Heart left ventricle (tissue), 16 donors: ENCODE data around the gene SLC4A3. TPM values are rescaled to one million over a fixed set of nuclear protein-coding genes. Genes with fewer than 3 reads are reported as not detected.

Experiments used
- ATAC-seq, 4 donors: fragments of 200-7000 bp; cut with Tn5 transposase; one replicate each; pipeline ENCODE4 v1.9.1; 2020 to 2022; ENCODE audit warnings: moderate library complexity in 4 of 4, mild to moderate bottlenecking in 3 of 4, moderate number of reproducible peaks in 1 of 4
- DNase-seq, 5 donors: peaks; one replicate each; pipeline ENCODE4 v3.0.0-alpha.2; 2020
- H3K27ac ChIP-seq, 12 donors: fragments of 200-600 bp; sonication (generic) in 4 of 12; one replicate each; pipeline versions ENCODE4 v1.5.0 to v1.8.0; 2016 to 2022; ENCODE audit warnings: mild to moderate bottlenecking in 2 of 12
- H3K27me3 ChIP-seq, 9 donors: fragments of 200-600 bp; sonication (generic) in 2 of 9; one replicate each; pipeline versions ENCODE4 v1.5.1 to v1.8.0; 2016 to 2022; ENCODE audit warnings: mild to moderate bottlenecking in 3 of 9
- H3K36me3 ChIP-seq, 9 donors: fragments of 200-600 bp; sonication (generic) in 2 of 9; one replicate each; pipeline versions ENCODE4 v1.5.0 to v1.8.0; 2018 to 2022; ENCODE audit warnings: mild to moderate bottlenecking in 2 of 9
- H3K4me1 ChIP-seq, 12 donors: fragments of 200-600 bp; sonication (generic) in 4 of 12; one replicate each; pipeline versions ENCODE4 v1.5.0 to v1.8.0; 2016 to 2022; ENCODE audit warnings: mild to moderate bottlenecking in 3 of 12
- H3K4me3 ChIP-seq, 12 donors: fragments of 200-600 bp; sonication (generic) in 4 of 12; one replicate each; pipeline versions ENCODE4 v1.5.0 to v1.8.0; 2017 to 2022; ENCODE audit warnings: mild to moderate bottlenecking in 9 of 12, moderate library complexity in 4 of 12
- H3K9me3 ChIP-seq, 12 donors: fragments of 200-600 bp; sonication (generic) in 4 of 12; one replicate each; pipeline versions ENCODE4 v1.5.0 to v1.8.0; 2016 to 2022; ENCODE audit warnings: mild to moderate bottlenecking in 1 of 12
- POLR2A ChIP-seq, 2 donors: fragments of 450-650 bp; IDR thresholded peaks; one replicate each; pipeline ENCODE4 v1.6.1; 2017; ENCODE audit warnings: antibody characterized with exemption in 2 of 2, mild to moderate bottlenecking in 2 of 2, moderate library complexity in 2 of 2
- WGBS, 4 donors: extraction: QIAGEN DNeasy Blood & Tissue Kit in 2 of 4; methylation state at CpG; one replicate each; pipeline versions ENCODE4 v1.1.5 to v1.1.7; 2013 to 2018; 5-methylcytosine and 5-hydroxymethylcytosine counted together
- intact Hi-C, 10 donors: fragments of 100-400 bp; cut with DNase I; formaldehyde crosslinking; loops; one replicate each; pipeline versions ENCODE4 v1.11.1 to v1.14.2; 2022
- polyA plus RNA-seq, 2 donors: library from polyadenylated mRNA; stranded (reverse); fragments of 200-250 nt; gene quantifications; one replicate each; pipeline ENCODE4 v1.2.3, GENCODE V29; 2013
- total RNA-seq, 9 donors: library from RNA; depleted of rRNA in 2 of 9; stranded (reverse); fragments of >200 nt in 2 of 9; fragmentation: NEBNext Ultra II Directional in 3 of 9; extraction: Animal tissue kit (Norgen Biotek cat#: 25700) in 3 of 9; gene quantifications; one replicate each; pipeline versions ENCODE4 v1.1.0 to v1.2.4, GENCODE V29; 2016 to 2023
- TF ChIP-seq, protein P1 (sequence below), 12 donors: fragments of 200-600 bp; sonication (generic) in 4 of 12; IDR thresholded peaks; one replicate each; pipeline versions ENCODE4 v1.5.0 to v1.8.0; 2018 to 2022; ENCODE audit warnings: antibody characterized with exemption in 12 of 12, mild to moderate bottlenecking in 5 of 12
- donor health status: ischemic (EF 13 %, LVEDD 7.1; RV severe dilation, severe dysfunction).
- donor health status: healthy with polysubstance abuse.
- donor health status: DM: no; HTN: yes; CAD: no.
- donor health status: DM: no; HTN: no; CAD: no.
- donor health status: ischemic (EF 25% LVEDD 6.9; RV normal size, moderate dysfunction).
- donor health status: ischemic (EF 25% LVEDD 5.7; RV mildly dilated, moderate dysfunction).
- donor health status: healthy.
- donor health status: DM: yes; HTN: yes; CAD: no.
- donor health status: ischemic (EF 35%, LVEDD 5.7; RV mildly dilated, moderate dysfunction).
- donor health status: nonischemic (EF 11% LVEDD 7.7; RV severe dilation, severe dysfunction).
- donor health status: DM: yes; HTN: yes; CAD: no.
- donor health status: PGD.
- donor health status: ischemic (EF 29% LVEDD 5.4; RV normal size, mild dysfunction).
- donor health status: nonischemic (EF 23%, LVEDD 6.1; RV moderate dilation, normal function).

SLC4A3 gene
- total and polyA plus RNA-seq, 11 donors = 236 to 507 (median 421) TPM

DNA sequence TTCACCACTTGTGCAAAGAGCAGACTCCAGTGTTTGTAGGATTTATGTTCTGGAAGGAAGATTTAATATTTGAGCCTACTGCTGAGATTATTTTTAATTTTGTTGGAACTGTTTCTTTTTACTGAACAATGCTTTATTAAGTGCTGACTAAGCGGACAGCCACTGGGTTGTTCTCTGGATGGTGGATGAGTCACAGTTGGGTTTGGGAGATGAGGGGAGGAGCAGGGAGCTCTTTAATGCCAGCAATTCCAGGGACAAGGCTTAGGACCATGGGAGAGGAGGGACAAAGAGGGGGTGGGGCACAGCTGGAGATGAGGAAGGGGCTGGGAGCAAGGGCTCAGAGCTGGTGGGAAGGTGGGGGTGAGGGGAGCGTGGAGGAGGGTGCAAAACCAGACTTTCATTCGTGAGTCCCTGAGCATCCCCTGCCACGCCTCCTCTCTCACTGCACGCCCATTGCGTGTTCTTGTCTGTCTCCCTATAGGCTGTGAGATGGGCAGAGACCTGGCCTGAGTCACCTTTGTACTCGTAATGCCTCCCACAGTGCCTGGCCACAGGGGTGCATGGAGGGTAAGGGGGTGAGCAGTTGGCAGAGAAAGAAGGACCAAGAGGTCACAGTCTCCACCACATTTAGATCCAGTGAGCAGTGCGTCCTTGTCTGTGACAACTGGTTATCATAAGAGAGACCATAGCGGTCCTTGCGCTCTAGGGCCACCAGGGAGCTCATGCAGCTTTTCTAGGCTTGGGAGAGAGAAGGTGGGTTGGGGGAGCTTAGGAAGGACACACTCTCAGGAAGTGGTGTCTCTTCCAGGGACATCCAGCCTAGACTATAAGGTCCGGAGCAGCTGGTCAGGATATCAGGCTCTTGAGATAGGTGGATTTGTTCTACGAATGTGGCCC, 18.4 kb downstream of the SLC4A3 start:
- no peaks in the 10 kb centered on the region for H3K9me3 ChIP-seq
- peaks cover 0 to 4% (median 0%) of the 10 kb centered on the region in 9 donors for H3K27me3 ChIP-seq
- peaks cover 0 to 11% (median 0%) of the 10 kb centered on the region in 9 donors for H3K36me3 ChIP-seq
- DNase-seq = peak in 3 of 5 donors; percentile 23 to 52 (median 31)
- WGBS, 4 donors = 67 to 74% (median 70%) methylated on average over 12 of the region's 12 CpGs
- H3K27ac ChIP-seq = peak overlapping the region; percentile 46 to 99 (median 84)
- H3K4me3 ChIP-seq = peak overlapping the region in 1 of 12 donors; percentile 0
- TF ChIP-seq, protein P1, sequence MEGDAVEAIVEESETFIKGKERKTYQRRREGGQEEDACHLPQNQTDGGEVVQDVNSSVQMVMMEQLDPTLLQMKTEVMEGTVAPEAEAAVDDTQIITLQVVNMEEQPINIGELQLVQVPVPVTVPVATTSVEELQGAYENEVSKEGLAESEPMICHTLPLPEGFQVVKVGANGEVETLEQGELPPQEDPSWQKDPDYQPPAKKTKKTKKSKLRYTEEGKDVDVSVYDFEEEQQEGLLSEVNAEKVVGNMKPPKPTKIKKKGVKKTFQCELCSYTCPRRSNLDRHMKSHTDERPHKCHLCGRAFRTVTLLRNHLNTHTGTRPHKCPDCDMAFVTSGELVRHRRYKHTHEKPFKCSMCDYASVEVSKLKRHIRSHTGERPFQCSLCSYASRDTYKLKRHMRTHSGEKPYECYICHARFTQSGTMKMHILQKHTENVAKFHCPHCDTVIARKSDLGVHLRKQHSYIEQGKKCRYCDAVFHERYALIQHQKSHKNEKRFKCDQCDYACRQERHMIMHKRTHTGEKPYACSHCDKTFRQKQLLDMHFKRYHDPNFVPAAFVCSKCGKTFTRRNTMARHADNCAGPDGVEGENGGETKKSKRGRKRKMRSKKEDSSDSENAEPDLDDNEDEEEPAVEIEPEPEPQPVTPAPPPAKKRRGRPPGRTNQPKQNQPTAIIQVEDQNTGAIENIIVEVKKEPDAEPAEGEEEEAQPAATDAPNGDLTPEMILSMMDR (IDR thresholded peaks at IDR 0.05) = no peak
- no peak for TF ChIP-seq POLR2A (IDR thresholded peaks at IDR 0.05)
- intact Hi-C loops = loop anchor here in 7 of 10 donors (1.0 to 10.0 kb wide), 7 partner anchors 16 to 101 kb away; partner anchors contain the start of genes CHPF (in 1 of the 7), STK11IP (in 1 of the 7) and TMEM198 (in 1 of the 7)
- peaks cover 0 to 52% (median 37%) of the 10 kb centered on the region in 12 donors for H3K4me1 ChIP-seq
- peak; percentile 8 to 25 (median 16) for ATAC-seq

DNA sequence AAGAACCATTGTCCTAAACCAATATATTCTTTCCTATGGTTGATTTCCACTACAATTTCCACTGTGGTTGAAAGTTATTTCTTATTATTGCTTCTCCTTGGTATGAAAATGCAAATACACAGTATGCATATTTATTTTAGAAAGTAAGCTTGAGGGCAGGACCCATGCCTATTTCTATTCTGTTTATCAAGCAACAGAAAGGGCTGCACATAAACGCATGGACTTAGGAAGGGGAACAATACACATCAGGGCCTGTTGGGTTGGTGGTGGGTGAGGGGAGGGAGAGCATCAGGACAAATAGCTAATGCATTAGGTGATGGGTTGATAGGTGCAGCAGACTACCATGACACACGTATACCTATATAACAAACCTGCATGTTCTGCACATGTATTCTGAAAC, 20.7 kb downstream of the SLC4A3 start:
- H3K27me3 ChIP-seq = peaks cover 0 to 6% (median 0%) of the 10 kb centered on the region in 9 donors
- H3K4me3 ChIP-seq = no peak overlapping the region
- intact Hi-C loops = loop anchor here in 4 of 10 donors (5.0 to 10.0 kb wide), 2 partner anchors 39 to 103 kb away; partner anchors contain the start of genes CHPF (in 1 of the 4) and TMEM198 (in 1 of the 4)
- TF ChIP-seq, protein P1 (IDR thresholded peaks at IDR 0.05) = no peak
- TF ChIP-seq POLR2A (IDR thresholded peaks at IDR 0.05) = no peak
- no peaks in the 10 kb centered on the region for H3K36me3 ChIP-seq
- peaks cover 0 to 8% (median 0%) of the 10 kb centered on the region in 12 donors for H3K9me3 ChIP-seq
- H3K27ac ChIP-seq = no peak overlapping the region
- peaks cover 0 to 34% (median 24%) of the 10 kb centered on the region in 12 donors for H3K4me1 ChIP-seq
- no peak for DNase-seq
- WGBS, 4 donors = 79 to 90% (median 81%) methylated on average over 2 of the region's 2 CpGs
- no peak for ATAC-seq

DNA sequence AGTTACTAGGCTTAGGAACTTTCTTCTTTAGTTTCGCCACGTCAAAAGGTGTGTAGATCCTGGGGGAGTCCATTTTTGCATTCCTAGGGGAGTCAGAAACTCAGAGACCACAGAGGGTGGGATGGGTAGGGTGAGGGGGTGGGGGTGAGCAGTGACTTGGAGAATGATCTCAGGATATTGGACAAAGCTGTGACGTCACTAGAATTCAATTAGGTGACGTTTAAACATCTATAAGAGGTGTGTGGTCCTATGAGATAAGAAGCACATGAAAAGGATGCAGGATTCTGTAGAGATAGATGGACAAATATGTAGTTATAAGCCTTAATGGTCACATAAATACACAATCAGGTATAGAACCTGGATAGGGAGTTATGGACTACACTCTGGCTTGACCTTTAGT, 21.5 kb downstream of the SLC4A3 start:
- no peak for ATAC-seq
- Histone ChIP-seq H3K4me3 (no peak overlapping the region), H3K4me1 (peaks cover 0 to 26% (median 19%) of the 10 kb centered on the region in 12 donors), H3K9me3 (peaks cover 0 to 8% (median 0%) of the 10 kb centered on the region in 12 donors), H3K36me3 (no peaks in the 10 kb centered on the region), H3K27ac (no peak overlapping the region), H3K27me3 (peaks cover 0 to 6% (median 0%) of the 10 kb centered on the region in 9 donors)
- no peak for TF ChIP-seq POLR2A (IDR thresholded peaks at IDR 0.05)
- TF ChIP-seq, protein P1 (IDR thresholded peaks at IDR 0.05) = no peak
- intact Hi-C loops = loop anchor here in 4 of 10 donors (5.0 to 10.0 kb wide), 2 partner anchors 38 to 104 kb away; partner anchors contain the start of genes CHPF (in 1 of the 4) and TMEM198 (in 1 of the 4)
- 65 to 83% (median 79%) methylated on average over 4 of the region's 4 CpGs for WGBS, 4 donors
- DNase-seq = no peak
